Measurements from ENCODE around the gene GBP1.

GBP1 gene

GRCh38 chr1:89065079-89065868 is at the start of gene GBP1:
TSS of gene GBP1 (minus strand) at chr1:89065208. CDS start at chr1:89063234, 1,974 bp downstream.
- DNase-seq (ENCODE audit: extremely low spot score) = no peak
- ChIA-PET CTCF (interaction anchor here (0.7 to 1.7 kb wide), 9 partner anchors 15 to 296 kb away, joined by 3 to 5 read pairs (median 3); no protein-coding TSS in a partner anchor), POLR2A (interaction anchor here (0.8 kb wide), 1 partner anchor 24 kb away, joined by 3 read pairs; no protein-coding TSS in a partner anchor)
- no peak for TF ChIP-seq CTCF (IDR thresholded peaks at IDR 0.05; ENCODE audit: control extremely low read depth, extremely low read depth, low read depth, missing control alignments)

GRCh38 chr1:89114662-89115061 is 49.7 kb upstream of the GBP1 start:
- DNase-seq (ENCODE audit: extremely low spot score) = no peak
- TF ChIP-seq CTCF (IDR thresholded peaks at IDR 0.05; ENCODE audit: control extremely low read depth, extremely low read depth, low read depth, missing control alignments) = no peak
- CTCF ChIA-PET = interaction anchor here (1.2 kb wide), 1 partner anchor 13 kb away, joined by 3 read pairs; no protein-coding TSS in a partner anchor
- POLR2A ChIA-PET = no interaction called here

- DNase-seq (ENCODE audit: extremely low spot score) = no peak
- ChIA-PET POLR2A (no interaction called here), CTCF (no interaction called here)
- no peak for TF ChIP-seq CTCF (IDR thresholded peaks at IDR 0.05; ENCODE audit: control extremely low read depth, extremely low read depth, low read depth, missing control alignments)
Observed at GRCh38 chr1:89112871-89113613, 48.0 kb upstream of the GBP1 start.

- DNase-seq (ENCODE audit: extremely low spot score) = no peak
- ChIA-PET CTCF (interaction anchor here (2.0 kb wide), 1 partner anchor 33 kb away, joined by 4 read pairs; no protein-coding TSS in a partner anchor), POLR2A (no interaction called here)
- TF ChIP-seq CTCF (IDR thresholded peaks at IDR 0.05; ENCODE audit: control extremely low read depth, extremely low read depth, low read depth, missing control alignments) = no peak
Observed at GRCh38 chr1:89104687-89105086, 39.7 kb upstream of the GBP1 start.

- POLR2A ChIA-PET = no interaction called here
- CTCF ChIA-PET = interaction anchor here (1.2 to 2.0 kb wide), 4 partner anchors 12 to 35 kb away, joined by 3 to 4 read pairs (median 4); no protein-coding TSS in a partner anchor
- DNase-seq (ENCODE audit: extremely low spot score) = no peak
- no peak for TF ChIP-seq CTCF (IDR thresholded peaks at IDR 0.05; ENCODE audit: control extremely low read depth, extremely low read depth, low read depth, missing control alignments)
Observed at GRCh38 chr1:89104147-89104546, 39.1 kb upstream of the GBP1 start.

- TF ChIP-seq CTCF (IDR thresholded peaks at IDR 0.05; ENCODE audit: control extremely low read depth, extremely low read depth, low read depth, missing control alignments) = no peak
- no peak for DNase-seq (ENCODE audit: extremely low spot score)
- ChIA-PET CTCF (no interaction called here), POLR2A (no interaction called here)
Observed at GRCh38 chr1:89102021-89102420, 37.0 kb upstream of the GBP1 start.

All from GM10248 (cell line).